Measurements from ENCODE around the gene FAM180A.
"Not testable (repeated sequence)": the region's sequence is repeated elsewhere in the genome, so short reads cannot be mapped to it uniquely, and the experiment has no call there.

The FAM180A gene

DNA sequence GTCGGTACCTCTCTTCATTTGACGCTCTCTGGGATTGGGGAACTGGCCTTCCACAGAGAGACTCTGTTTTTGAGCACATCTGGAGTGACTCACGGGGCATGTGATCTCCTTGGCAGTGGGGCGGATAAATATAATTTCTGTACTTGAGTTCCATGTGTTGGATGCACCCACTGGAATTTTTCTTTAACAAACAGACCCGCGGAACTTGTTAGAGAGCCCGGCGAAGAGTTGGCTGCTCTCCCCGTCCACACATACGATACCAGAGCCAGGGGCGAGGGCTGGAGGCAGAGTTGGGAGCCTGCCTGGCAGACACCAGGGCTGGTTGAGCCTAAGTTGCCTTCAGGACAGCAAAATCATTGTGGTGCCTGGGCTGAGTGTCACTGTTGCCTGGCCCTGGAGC is at the start of gene FAM180A:
FAM180A (minus strand) TSS at position 44 of the 400 bp plus-strand sequence. CDS start 233 bp downstream, outside the sequence.
- DNase-seq = no peak

DNA sequence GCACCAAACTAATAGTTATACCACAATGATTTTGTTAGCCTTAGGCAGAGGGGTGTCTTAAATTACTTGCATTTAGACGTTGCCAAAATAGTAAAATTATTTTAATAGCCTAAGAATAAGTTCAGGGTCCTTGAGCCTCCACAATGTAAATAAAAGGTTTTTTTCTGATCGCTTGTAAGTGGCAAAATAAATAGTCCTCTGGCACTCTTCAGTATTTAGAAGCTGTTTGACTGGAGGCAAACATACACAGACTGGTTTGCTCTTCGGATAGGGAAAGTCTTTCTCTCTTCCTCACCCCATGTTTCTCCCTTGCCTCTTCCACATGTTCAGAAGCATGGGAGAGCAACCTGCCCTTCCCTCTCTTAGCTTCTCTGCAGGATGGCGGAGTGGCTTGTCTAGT is 49.5 kb upstream of the FAM180A start:
- DNase-seq = no peak

DNA sequence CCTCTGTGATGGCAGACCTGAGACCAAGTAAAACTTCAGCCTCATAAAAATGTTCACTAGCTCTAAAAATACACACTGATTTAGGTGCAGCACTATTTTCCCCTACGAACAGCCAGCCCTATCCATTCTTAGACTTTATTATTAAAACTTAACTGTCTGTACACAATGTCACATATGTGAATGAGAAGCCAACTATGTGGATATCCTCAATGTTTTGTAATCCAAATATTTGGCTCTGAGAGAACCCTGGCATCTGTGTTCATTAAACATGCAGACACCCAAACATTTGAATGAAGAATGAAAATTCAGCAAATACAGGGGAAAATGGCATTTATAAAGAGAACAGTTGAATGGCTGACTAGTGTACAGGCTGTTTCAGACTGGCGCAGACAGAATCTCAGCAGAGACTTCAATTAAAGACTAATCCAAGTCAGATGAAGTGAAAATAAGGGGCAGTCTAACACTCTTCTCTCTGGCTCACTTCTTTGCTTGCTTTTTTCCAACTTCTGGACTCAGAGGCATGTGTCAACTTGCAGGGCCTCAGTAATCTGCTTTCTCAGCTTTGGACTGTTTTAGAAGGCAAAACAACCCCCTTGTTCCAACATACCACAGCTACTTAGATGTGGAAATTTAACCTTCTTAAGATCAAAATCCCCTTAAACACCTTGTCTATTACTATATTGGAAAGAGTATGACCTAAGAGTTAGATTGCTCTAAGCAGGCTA is 47.4 kb upstream of the FAM180A start:
- no peak for DNase-seq

DNA sequence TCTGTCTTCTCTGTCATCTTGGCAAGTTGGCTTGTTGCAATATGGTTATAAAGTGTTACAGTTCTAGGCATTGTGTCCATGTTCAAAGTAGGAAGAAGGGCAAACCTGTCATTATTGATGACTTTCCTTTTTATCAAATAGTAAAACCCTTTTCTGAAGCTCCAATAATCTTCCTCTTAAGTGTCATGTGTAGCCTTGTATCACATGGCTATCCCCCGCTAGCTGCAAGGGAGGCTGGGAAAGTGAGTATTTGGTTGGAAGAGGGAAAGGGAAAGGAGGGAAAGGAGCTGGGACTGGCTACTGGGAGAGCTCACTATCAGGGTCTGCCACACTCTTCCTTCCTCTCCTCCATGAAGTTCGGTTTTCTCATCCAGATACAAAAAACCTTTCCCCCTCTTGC is 45.2 kb upstream of the FAM180A start:
- no peak for DNase-seq

- no peak for DNase-seq
Measured at GRCh38 chr7:135792866-135793265, 44.3 kb upstream of the FAM180A start.

- DNase-seq = no peak
Measured at GRCh38 chr7:135792363-135792668, 43.7 kb upstream of the FAM180A start.

- DNase-seq = no peak
Measured at GRCh38 chr7:135791543-135792362, 43.1 kb upstream of the FAM180A start.

GRCh38 chr7:135790371-135790977 is 41.9 kb upstream of the FAM180A start:
- DNase-seq = no peak

- DNase-seq = no peak
Measured at GRCh38 chr7:135789956-135790355, 41.3 kb upstream of the FAM180A start.

DNA sequence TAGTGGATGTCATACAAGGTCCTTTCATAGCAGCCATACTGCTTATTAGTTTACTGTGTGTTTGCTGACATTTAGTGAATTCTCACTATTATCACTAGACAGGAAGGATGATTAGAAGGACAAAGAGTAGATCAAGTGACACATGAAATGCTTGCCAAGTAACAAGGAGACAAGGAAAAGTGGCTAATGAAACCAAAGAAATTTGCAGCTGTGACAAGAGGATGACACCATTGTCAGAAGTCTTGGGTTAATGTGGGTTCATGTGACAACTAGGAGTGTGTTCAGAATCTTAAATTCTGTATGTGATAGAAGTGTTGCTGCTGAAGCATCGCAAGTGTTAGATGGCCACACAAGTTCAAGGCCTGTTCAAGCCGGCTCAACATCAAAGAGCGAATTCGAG is 40.8 kb upstream of the FAM180A start:
- DNase-seq = no peak

DNA sequence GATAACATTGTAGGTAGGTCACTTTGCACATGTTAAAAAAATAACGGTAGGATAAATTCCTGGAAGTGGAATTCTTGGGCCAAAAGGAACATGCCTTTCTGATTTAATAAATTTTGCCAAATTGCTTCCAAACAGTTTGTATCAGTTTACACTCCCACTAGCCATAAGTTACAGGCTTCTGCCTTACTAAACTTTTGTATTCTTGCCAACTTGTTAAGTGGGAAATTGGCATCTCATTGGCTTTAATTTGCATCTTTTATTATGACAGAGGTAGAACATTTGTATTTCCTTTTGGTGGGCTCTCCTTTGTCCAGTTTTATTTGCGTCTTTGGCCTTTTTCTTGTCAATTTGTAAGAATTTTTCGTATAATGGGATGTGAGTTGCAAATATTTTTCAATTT is 38.3 kb upstream of the FAM180A start:
- no peak for DNase-seq

- DNase-seq = no peak
Measured at GRCh38 chr7:135785065-135785464, 36.5 kb upstream of the FAM180A start.

DNA sequence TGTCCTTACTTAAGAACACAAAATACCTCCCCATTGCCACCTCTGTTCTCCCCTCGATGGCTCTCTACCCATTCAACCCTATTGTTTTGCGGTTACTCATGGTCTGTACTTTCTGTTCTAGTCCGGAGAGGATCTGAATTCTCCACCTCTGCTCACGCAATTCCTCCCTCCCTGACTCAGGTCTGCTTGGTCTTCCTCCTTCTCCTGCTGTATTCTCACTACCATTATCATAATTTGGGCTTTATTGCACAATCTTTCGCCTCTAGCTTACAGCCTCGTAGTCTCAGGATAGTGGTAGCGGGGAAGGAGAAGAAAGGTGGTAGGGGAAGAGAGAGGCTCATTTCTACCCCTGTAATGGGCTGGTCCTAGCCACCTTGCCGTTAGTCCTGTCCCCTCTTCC is 35.4 kb upstream of the FAM180A start:
- no peak for DNase-seq

DNA sequence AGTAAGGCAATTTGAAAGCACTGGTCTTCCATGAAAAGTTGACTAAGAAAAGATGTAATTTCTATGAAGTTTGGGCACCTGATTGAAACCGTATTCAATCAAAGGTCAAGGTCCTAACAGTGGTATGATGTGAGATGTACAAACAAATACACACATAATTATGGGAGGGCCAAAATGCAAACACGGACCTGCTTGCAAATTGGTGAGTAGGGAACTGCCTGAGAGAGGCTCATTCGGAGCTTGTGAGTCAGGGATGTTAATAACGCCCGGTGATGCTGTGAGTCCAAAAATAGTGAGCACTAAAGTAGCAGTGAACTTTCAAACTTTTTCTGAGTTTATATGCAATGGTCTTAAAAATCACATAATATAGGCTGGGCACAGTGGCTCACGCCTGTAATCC is 34.2 kb upstream of the FAM180A start:
- no peak for DNase-seq

DNA sequence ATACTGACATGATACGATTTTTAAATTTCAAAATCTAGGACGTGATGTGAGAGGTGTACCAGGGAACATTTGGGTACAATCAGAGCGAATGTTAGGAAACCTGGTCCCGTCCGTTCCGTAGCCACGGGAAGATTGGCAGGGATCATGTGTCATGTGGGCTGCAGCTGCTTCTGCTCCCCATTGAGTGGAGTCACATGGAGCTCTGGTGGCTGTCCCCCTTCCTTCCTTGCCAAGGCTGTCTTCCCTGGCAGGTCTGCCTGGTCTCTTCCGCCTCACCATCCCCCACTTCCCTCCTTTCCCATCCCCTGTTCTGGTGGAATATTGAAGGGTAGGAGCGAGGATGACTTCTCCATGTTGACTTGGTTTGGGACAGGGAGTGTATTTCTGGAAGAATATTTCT is 33.8 kb upstream of the FAM180A start:
- DNase-seq = no peak

DNA sequence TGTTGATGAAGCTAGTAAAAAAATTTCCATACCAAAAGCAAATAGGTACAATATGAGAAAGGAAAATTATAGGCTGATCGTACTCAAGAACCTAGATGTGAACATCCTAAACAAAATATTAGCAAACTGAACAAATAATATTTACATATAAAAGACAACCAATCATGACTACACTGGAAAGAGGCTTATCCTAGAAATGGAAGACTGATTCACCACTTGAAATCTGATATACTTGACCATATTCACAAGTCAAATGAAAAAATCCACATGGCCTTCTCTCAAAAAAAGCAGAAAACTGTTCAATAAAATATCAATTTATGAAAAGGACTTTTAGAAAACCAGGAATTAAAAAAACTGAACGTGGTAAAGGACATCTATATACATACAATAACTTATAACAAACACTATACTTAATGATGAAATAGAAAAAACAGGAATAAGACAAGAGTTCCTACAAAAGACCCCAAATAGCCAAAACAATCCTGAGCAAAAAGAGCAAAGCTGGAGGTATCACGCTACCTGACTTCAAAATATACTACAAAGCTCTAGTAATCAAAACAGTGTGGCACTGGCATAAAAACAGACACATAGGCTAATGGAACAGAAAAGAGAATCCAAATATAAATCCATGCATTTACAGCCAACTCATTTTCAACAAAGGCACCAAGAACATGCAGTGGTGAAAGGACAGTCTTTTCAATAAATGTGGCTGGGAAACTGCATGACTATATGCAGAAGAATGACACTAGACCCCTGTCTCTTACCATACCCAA is 29.2 kb upstream of the FAM180A start:
- no peak for DNase-seq

GRCh38 chr7:135775915-135776314 is 27.3 kb upstream of the FAM180A start:
- not testable (repeated sequence) for DNase-seq

DNA sequence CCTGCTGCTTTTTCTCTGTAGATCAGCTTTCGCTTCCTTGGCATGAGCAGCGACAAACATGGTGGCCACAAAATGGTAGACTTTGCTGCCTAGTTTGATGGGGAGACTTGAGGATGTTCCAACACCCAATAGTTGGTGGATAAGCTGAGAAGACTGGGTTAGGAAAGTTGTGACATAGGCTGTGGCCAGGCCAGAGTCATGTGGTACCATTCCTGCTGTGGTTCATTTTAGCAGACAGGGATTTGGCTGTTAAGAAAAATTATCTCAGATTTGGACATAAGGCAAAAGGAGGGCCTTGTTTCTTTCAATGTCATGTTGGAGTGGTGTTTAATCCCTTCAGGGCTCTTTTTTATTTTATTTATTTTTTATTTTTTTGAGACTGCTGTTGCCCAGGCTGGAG is 26.6 kb upstream of the FAM180A start:
- no peak for DNase-seq

- no peak for DNase-seq
Measured at GRCh38 chr7:135774284-135774683, 25.7 kb upstream of the FAM180A start.

DNA sequence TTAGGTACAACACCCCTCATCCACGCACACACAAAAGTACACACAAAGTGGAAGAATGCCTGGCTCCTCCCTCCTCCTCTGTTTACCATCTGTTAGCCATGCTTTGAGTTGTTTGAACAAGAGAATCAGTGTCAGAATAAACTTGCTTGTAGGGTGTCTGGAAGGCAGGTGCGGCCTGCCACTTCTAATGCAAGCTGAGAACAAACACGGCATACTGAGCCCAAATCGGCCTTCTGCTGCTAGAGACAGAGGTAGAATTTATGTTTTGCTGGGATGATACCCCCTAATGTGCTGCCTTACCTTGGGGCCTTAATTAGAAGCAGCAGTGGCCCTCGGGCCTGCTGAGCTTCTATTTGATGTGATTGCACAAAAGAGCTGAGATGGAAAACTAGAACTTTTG is 24.9 kb upstream of the FAM180A start:
- DNase-seq = no peak

DNA sequence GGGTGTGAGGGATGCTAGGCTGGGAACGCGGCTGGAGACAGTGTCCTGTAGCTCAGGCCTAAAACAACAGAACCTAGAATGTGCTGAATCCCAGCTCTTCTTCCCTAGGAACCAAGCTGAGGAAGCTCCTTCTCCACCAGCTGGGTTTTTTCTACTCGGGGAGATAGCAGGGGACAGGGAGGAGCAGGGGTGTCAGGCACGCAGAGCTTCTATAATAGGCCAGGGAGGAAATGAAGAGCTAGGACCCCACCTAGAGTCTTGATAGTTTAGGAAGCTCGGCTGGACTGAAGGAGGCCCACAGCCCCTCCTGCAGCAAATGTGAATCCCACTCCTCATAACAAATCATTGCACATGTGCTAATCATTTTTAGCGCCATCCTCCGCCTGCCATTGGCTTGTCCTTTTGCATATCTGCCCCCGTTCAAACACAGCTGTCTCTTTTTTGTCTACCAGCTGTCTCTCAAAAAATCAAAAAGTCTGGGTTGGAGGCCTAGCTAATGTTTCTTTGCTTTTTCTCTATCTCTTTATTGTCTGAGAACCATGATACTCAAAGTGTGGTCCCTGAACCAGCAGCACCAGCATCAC is 24.1 kb upstream of the FAM180A start:
- no peak for DNase-seq

- DNase-seq = no peak
Measured at GRCh38 chr7:135771961-135772638, 23.5 kb upstream of the FAM180A start.
